Gastrocnemius medialis (tissue), 4 donors: ENCODE measurements around the gene DNAJC7.

Experiments
- POLR2A ChIP-seq, 2 donors: fragments of 450-650 bp; IDR thresholded peaks; one replicate each; pipeline ENCODE4 v1.6.1; 2017; ENCODE audit warnings: antibody characterized with exemption in 2 of 2, mild to moderate bottlenecking in 2 of 2, moderate library complexity in 2 of 2
- TF ChIP-seq, protein P1 (sequence below), 5 experiments: fragments of 450-650 bp in 3 of 5; fragments of 200-600 bp in 2 of 5; sonication (generic) in 2 of 5; IDR thresholded peaks in 4 of 5; conservative IDR thresholded peaks in 1 of 5; 1 replicate in 4 of 5; 2 replicates in 1 of 5; pipeline ENCODE4 v1.5.1; 2016 to 2019; ENCODE audit warnings: antibody characterized with exemption in 5 of 5, mild to moderate bottlenecking in 3 of 5, moderate library complexity in 3 of 5

DNA sequence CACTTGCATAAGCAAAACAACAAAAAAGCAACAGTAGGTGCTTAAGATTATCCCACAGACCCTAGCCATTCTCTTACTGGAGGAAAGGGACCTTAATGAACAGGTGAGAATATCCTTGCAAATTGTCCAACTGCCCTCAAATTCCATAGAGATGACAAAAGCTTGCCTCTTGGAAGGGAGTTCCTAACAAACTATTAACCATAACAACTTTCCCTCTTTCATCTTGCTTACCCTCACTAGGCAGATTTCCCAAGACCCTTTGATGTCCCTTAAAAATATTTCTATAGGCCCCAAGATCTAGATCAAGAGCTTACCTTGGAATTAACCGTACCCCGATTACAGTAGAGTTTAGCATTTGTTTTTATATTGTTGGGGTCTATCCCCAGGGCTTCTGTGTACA, 28.8 kb downstream of the DNAJC7 start:
- TF ChIP-seq, protein P1, sequence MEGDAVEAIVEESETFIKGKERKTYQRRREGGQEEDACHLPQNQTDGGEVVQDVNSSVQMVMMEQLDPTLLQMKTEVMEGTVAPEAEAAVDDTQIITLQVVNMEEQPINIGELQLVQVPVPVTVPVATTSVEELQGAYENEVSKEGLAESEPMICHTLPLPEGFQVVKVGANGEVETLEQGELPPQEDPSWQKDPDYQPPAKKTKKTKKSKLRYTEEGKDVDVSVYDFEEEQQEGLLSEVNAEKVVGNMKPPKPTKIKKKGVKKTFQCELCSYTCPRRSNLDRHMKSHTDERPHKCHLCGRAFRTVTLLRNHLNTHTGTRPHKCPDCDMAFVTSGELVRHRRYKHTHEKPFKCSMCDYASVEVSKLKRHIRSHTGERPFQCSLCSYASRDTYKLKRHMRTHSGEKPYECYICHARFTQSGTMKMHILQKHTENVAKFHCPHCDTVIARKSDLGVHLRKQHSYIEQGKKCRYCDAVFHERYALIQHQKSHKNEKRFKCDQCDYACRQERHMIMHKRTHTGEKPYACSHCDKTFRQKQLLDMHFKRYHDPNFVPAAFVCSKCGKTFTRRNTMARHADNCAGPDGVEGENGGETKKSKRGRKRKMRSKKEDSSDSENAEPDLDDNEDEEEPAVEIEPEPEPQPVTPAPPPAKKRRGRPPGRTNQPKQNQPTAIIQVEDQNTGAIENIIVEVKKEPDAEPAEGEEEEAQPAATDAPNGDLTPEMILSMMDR (IDR thresholded peaks at IDR 0.05 in 4 of 5, conservative IDR thresholded peaks at IDR 0.05 in 1 of 5): no peak
- TF ChIP-seq POLR2A (IDR thresholded peaks at IDR 0.05): no peak
